Stimulated activated naive B cell treated with anti-CD40 and anti-IgM and Interleukin-4, amounts not matched to agents 10 μg/mL and 1 μg/mL and 100 μg/mL, for 72 hours (primary cell): ENCODE measurements around the gene FXYD6.
"Not testable (repeated sequence)": the region's sequence is repeated elsewhere in the genome, so short reads cannot be mapped to it uniquely, and the experiment has no call there.

Experiments used
- ATAC-seq, 2 donors: fragments of 150-1000 bp; cut with Tn5 transposase; replicated peaks; 2 replicates each; pipeline ENCODE4 v1.10.0; 2021; ENCODE audit warnings: moderate library complexity in 1 of 2
- DNase-seq: peaks from one replicate; pipeline ENCODE4 v3.0.0; 2021
- H3K27ac Mint-ChIP-seq: one replicate; pipeline ENCODE4 v1.8.0; 2022; ENCODE audit warnings: mild to moderate bottlenecking, mixed read lengths
- H3K27me3 Mint-ChIP-seq, 2 donors: one replicate each; pipeline ENCODE4 v1.8.0; 2022; ENCODE audit warnings: mixed read lengths in 2 of 2
- H3K36me3 Mint-ChIP-seq, 2 donors: one replicate each; pipeline ENCODE4 v1.8.0; 2022; ENCODE audit warnings: mixed read lengths in 2 of 2, mild to moderate bottlenecking in 1 of 2
- H3K4me1 Mint-ChIP-seq, 2 donors: one replicate each; pipeline ENCODE4 v1.8.0; 2022; ENCODE audit warnings: mixed read lengths in 2 of 2, mild to moderate bottlenecking in 1 of 2
- H3K4me3 Mint-ChIP-seq, 2 donors: one replicate each; pipeline ENCODE4 v1.8.0; 2022; ENCODE audit warnings: mild to moderate bottlenecking in 2 of 2, mixed read lengths in 2 of 2, moderate library complexity in 1 of 2
- H3K9me3 Mint-ChIP-seq, 2 donors: one replicate each; pipeline ENCODE4 v1.8.0; 2022; ENCODE audit warnings: mixed read lengths in 2 of 2, mild to moderate bottlenecking in 1 of 2

FXYD6 gene

DNA sequence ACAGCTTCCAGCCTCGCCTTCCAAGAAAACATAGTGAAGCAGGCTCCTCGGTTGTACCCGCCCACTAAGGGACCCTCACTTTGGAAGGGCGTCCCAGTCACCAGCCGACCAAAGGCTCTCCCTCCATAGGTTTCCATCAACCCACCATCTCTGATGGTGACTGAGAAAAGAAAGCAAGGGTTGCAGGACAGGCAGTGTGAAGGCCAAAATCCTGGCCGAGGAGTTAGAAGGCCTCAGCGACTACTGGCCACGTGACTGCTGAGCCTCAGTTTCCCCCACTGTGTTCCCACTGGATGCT lies 2.7 kb downstream of the FXYD6 start:
- Mint-ChIP-seq H3K27ac (no peak overlapping the region), H3K36me3 (no peaks in the 10 kb centered on the region), H3K4me1 (peaks cover 12 to 39% of the 10 kb centered on the region in 2 donors), H3K9me3 (no peaks in the 10 kb centered on the region), H3K27me3 (peaks cover 51 to 82% of the 10 kb centered on the region in 2 donors), H3K4me3 (no peak overlapping the region)
- DNase-seq (no peak), ATAC-seq (no peak)

GRCh38 chr11:117872975-117873827 lies 3.3 kb downstream of the FXYD6 start:
- Mint-ChIP-seq H3K36me3 (no peaks in the 10 kb centered on the region), H3K9me3 (no peaks in the 10 kb centered on the region), H3K27ac (no peak overlapping the region), H3K27me3 (peaks cover 47 to 80% of the 10 kb centered on the region in 2 donors), H3K4me3 (no peak overlapping the region), H3K4me1 (peaks cover 12 to 39% of the 10 kb centered on the region in 2 donors)
- ATAC-seq, result no peak
- no peak for DNase-seq

DNA sequence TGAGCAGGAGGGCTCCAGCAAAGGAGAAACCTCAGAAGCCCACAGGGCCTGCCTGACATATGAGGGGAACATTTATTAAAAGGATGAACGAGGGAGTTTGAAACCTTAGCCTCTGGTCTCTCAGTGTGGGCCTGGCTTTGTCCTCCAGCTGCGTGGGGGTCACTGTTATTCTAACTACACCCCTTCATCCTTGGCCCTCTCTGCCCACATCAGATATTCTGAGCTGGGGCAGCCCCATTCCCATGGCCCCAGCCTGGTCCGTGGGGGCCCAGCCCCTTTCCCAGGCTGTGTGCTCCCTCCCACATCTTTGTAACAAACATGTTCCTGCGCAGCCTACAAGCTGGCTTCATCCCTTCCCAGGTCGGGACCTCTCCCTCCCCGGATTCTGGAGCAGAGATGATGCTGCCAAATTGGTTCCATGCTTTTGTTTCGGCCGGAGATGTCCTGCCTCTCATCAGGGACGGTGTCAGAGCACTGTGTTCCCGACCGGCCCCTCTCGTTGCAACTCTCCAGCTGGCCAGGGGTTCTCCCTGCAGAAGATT lies 4.0 kb downstream of the FXYD6 start:
- ATAC-seq (no peak), DNase-seq (no peak)
- Mint-ChIP-seq H3K4me3 (no peak overlapping the region), H3K27ac (no peak overlapping the region), H3K36me3 (no peaks in the 10 kb centered on the region), H3K4me1 (peaks cover 12 to 39% of the 10 kb centered on the region in 2 donors), H3K27me3 (peaks cover 47 to 80% of the 10 kb centered on the region in 2 donors), H3K9me3 (no peaks in the 10 kb centered on the region)

- H3K27me3 Mint-ChIP-seq, result peaks cover 40 to 80% of the 10 kb centered on the region in 2 donors
- no peak overlapping the region for H3K27ac Mint-ChIP-seq
- H3K4me3 Mint-ChIP-seq, result no peak overlapping the region
- peaks cover 10 to 33% of the 10 kb centered on the region in 2 donors for H3K4me1 Mint-ChIP-seq
- no peaks in the 10 kb centered on the region for H3K36me3 Mint-ChIP-seq
- DNase-seq (no peak), ATAC-seq (no peak)
- no peaks in the 10 kb centered on the region for H3K9me3 Mint-ChIP-seq
Observed at GRCh38 chr11:117871784-117872183, 4.7 kb downstream of the FXYD6 start.

DNA sequence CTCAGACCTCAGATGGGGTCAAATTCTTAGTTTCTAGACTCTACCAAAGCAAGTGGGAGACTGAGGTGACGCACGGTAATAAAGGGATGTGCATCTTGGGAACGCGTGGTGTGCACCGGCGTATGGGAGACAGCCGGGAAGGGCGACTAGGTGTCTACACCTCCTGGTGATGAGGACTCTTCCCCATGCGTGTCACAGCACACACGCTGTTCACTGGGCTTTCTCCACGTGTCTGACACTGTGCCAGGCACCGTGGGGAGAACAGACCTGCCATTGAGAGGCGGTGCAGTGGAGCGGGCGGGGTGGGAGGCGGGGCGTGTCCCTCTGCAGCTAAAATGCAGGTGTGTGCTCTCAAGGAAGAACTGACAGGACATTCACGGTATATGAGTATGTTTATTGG lies 5.3 kb downstream of the FXYD6 start:
- no peaks in the 10 kb centered on the region for H3K9me3 Mint-ChIP-seq
- ATAC-seq, result no peak

DNA sequence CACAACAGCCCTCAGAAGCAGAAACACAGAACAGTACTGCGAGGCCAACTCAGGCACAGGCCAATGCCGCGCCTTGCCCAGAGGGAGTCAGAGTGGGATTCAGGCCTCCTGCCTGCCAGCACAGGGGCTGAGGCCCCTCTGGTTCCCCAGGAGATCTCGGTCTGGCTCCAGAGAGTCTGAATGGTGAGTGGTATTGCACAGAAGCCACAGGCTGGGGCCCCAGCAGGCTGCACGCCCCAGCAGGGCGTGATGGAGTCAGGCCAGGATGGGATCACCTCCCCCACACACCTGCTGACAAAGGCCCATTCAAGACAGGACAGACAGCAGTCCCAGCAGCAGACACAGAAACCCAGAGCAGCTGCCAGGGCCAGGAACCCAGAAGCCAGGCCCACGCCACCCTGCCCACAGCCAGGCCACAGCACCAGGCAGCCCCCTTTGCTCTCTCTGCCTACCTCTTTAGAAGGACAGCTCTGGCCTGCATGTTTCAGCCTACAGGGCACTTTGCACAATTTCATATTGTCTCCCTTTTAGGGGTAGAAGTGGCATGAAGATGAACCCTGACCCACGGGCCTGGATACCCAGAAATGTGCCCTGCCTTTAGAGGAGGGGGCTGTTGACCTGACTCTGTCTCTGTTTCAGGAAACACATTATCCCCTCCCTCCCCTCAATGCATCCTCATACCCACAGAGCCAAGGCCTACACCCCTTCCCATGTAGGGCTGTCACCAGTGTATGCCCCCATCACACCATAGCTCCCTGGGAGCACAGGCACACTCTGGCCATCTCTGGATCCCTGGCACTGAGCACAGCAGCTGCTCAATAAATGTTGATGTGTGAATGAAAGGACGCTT lies 6.1 kb downstream of the FXYD6 start:
- no peaks in the 10 kb centered on the region for H3K36me3 Mint-ChIP-seq

More for the DNA sequence above, 5.3 kb downstream of the FXYD6 start:
- Mint-ChIP-seq H3K4me1 (peaks cover 8 to 28% of the 10 kb centered on the region in 2 donors), H3K27me3 (peaks cover 36 to 79% of the 10 kb centered on the region in 2 donors), H3K36me3 (no peaks in the 10 kb centered on the region), H3K27ac (no peak overlapping the region), H3K4me3 (no peak overlapping the region)
- no peak for DNase-seq

DNA sequence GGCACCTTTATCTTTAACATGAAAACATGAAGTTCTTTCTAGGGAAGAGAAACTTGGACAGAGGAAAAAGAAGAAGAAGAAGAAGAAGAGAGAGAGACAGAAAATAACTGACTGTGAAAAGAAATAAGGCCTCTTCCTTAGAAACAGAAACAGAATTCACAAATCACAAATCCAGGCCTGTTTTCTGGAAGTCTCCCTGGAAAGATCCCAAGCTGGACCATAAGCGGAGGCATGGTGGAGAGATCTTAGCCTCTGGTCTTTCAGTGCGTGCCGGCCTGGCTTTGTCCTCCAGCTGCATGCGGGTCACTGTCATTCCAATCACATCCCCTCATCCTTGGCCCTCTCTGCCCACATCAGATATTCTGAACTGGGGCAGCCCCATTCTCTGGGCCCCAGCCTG lies 6.9 kb downstream of the FXYD6 start:
- no peak overlapping the region for H3K27ac Mint-ChIP-seq
- no peak overlapping the region for H3K4me3 Mint-ChIP-seq
- H3K4me1 Mint-ChIP-seq, result peaks cover 0 to 14% of the 10 kb centered on the region in 2 donors
- H3K27me3 Mint-ChIP-seq, result peaks cover 30 to 64% of the 10 kb centered on the region in 2 donors
- peaks cover 0 to 1% of the 10 kb centered on the region in 2 donors for H3K36me3 Mint-ChIP-seq
- ATAC-seq, result no peak
- no peak for DNase-seq
- no peaks in the 10 kb centered on the region for H3K9me3 Mint-ChIP-seq

More for the DNA sequence above, 6.1 kb downstream of the FXYD6 start:
- ATAC-seq, result no peak
- no peak for DNase-seq
- Mint-ChIP-seq H3K4me3 (no peak overlapping the region), H3K27me3 (peaks cover 31 to 71% of the 10 kb centered on the region in 2 donors), H3K27ac (no peak overlapping the region), H3K4me1 (peaks cover 5 to 20% of the 10 kb centered on the region in 2 donors), H3K9me3 (no peaks in the 10 kb centered on the region)

DNA sequence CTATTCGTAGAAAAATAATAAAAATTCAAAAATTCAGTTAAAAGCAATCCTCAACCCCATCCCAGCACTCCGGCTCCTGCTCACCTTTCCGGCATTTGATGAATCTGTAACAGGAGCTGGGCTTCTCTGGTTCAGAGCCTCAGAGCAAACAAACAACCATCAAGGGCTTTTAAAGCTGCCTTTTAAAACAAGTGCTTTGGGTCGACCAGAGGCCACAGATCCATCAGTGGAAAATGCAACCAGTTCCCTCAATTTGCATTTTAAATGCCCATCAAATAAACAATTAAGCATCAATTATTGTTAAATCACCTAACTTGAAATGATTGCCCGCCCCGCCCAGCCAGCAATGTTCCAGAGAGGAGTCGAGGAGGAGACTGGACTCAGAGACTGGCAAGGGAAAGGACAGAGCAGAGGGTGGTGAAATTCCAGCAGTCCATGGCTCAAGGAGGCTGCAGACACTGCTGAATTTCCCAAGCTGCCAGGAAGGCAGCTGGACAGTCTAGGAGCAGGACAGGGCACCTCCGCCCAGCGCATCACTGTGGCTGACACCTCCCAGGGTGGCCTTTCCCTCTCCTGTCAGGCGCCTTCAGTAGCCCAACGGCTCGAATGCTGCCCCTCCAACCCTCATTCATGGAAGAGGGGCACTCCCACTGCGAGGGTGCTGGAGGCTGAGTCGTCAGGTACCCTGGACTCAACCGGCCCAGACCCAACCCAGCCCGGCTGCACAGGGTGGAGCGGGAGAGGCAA lies 7.5 kb downstream of the FXYD6 start:
- Mint-ChIP-seq H3K4me3 (no peak overlapping the region), H3K4me1 (peaks cover 0 to 8% of the 10 kb centered on the region in 2 donors), H3K36me3 (peaks cover 0 to 1% of the 10 kb centered on the region in 2 donors), H3K27me3 (peaks cover 28 to 57% of the 10 kb centered on the region in 2 donors), H3K9me3 (no peaks in the 10 kb centered on the region), H3K27ac (no peak overlapping the region)
- no peak for ATAC-seq
- DNase-seq, result no peak

GRCh38 chr11:117868088-117868487 lies 8.4 kb downstream of the FXYD6 start:
- no peaks in the 10 kb centered on the region for H3K9me3 Mint-ChIP-seq
- H3K4me1 Mint-ChIP-seq, result peaks cover 0 to 5% of the 10 kb centered on the region in 2 donors
- peaks cover 19 to 48% of the 10 kb centered on the region in 2 donors for H3K27me3 Mint-ChIP-seq
- peaks cover 0 to 1% of the 10 kb centered on the region in 2 donors for H3K36me3 Mint-ChIP-seq
- H3K27ac Mint-ChIP-seq, result no peak overlapping the region
- ATAC-seq (no peak), DNase-seq (no peak)
- H3K4me3 Mint-ChIP-seq, result no peak overlapping the region

- no peak for DNase-seq
- no peak overlapping the region for H3K4me3 Mint-ChIP-seq
- no peaks in the 10 kb centered on the region for H3K9me3 Mint-ChIP-seq
- H3K27ac Mint-ChIP-seq, result no peak overlapping the region
- H3K4me1 Mint-ChIP-seq, result peaks cover 0 to 5% of the 10 kb centered on the region in 2 donors
- H3K27me3 Mint-ChIP-seq, result peaks cover 15 to 41% of the 10 kb centered on the region in 2 donors
- H3K36me3 Mint-ChIP-seq, result peaks cover 0 to 1% of the 10 kb centered on the region in 2 donors
- ATAC-seq, result no peak
Observed at GRCh38 chr11:117866526-117866925, 9.9 kb downstream of the FXYD6 start.

- not testable (repeated sequence) for DNase-seq, H3K9me3 Mint-ChIP-seq, H3K4me3 Mint-ChIP-seq, H3K4me1 Mint-ChIP-seq, ATAC-seq, H3K36me3 Mint-ChIP-seq, H3K27ac Mint-ChIP-seq
- peaks cover 20 to 43% of the 10 kb centered on the region in 2 donors for H3K27me3 Mint-ChIP-seq
Observed at GRCh38 chr11:117865546-117865945, 10.9 kb downstream of the FXYD6 start.

DNA sequence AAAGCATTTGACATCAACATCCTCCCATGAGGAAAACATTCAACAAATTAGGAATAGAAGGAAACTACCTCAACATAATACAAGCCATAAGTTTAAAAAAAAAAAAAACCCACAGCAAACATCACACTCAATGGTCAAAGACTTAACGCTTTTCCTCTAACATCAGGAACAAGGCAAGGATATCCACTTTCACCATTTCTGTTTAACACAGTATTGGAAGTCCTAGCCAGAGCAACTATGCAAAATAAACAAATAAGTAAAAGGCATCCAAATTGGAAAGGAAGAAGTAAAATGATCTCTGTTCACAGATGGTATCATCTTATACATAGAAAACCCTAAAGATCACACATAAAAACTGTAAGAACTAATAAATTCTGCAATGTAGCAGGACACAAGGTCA lies 13.1 kb downstream of the FXYD6 start:
- no peak for DNase-seq
- no peaks in the 10 kb centered on the region for H3K4me1 Mint-ChIP-seq
- no peak for ATAC-seq
- H3K36me3 Mint-ChIP-seq, result peaks cover 0 to 1% of the 10 kb centered on the region in 2 donors
- no peak overlapping the region for H3K27ac Mint-ChIP-seq
- no peaks in the 10 kb centered on the region for H3K9me3 Mint-ChIP-seq
- H3K4me3 Mint-ChIP-seq, result no peak overlapping the region
- H3K27me3 Mint-ChIP-seq, result peaks cover 23 to 42% of the 10 kb centered on the region in 2 donors

GRCh38 chr11:117862753-117863152 lies 13.7 kb downstream of the FXYD6 start:
- Mint-ChIP-seq H3K9me3 (no peaks in the 10 kb centered on the region), H3K36me3 (peaks cover 0 to 1% of the 10 kb centered on the region in 2 donors), H3K27ac (no peak overlapping the region), H3K4me3 (no peak overlapping the region), H3K4me1 (peaks cover 0 to 1% of the 10 kb centered on the region in 2 donors), H3K27me3 (peaks cover 21 to 41% of the 10 kb centered on the region in 2 donors)
- DNase-seq (no peak), ATAC-seq (no peak)
